PFSK-1 (cell line): ENCODE measurements around the gene TBC1D22A.

Experiments
- SIN3A ChIP-seq: IDR thresholded peaks from 2 replicates; pipeline ENCODE4 v1.6.1; 2012; ENCODE audit warnings: mild to moderate bottlenecking, low read length, moderate library complexity, borderline replicate concordance; ENCODE audit not compliant: insufficient read depth
- TF ChIP-seq, protein P1 (sequence below), 2 experiments: IDR thresholded peaks; 2 replicates each; pipeline versions ENCODE4 v1.6.1 to v1.8.0; 2011 to 2012; ENCODE audit warnings: low read depth in 2 of 2, low read length in 2 of 2, control low read depth in 1 of 2, inconsistent platforms in 1 of 2, mild to moderate bottlenecking in 1 of 2, moderate library complexity in 1 of 2; ENCODE audit not compliant: insufficient read depth in 1 of 2

DNA sequence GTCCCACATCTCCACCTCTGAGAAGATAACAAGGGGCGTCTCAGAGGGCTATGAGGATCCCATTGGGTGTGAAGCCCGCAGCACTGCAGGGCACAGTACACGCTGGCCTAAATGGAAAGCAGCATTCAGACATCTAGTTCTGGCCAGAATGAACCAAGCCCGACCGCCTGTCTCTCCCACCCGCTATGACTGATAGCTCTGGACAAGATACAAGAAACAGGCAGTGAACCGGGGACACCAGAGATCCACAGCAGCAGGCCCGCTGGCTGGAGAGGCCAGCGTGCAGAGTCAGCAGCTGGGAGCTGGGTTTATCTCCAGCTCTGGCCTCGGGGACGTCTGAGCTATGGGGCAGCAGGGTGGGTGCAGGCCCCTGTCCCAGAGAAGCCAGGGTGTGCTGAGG, 34.0 kb upstream of the TBC1D22A start:
- TF ChIP-seq, protein P1, sequence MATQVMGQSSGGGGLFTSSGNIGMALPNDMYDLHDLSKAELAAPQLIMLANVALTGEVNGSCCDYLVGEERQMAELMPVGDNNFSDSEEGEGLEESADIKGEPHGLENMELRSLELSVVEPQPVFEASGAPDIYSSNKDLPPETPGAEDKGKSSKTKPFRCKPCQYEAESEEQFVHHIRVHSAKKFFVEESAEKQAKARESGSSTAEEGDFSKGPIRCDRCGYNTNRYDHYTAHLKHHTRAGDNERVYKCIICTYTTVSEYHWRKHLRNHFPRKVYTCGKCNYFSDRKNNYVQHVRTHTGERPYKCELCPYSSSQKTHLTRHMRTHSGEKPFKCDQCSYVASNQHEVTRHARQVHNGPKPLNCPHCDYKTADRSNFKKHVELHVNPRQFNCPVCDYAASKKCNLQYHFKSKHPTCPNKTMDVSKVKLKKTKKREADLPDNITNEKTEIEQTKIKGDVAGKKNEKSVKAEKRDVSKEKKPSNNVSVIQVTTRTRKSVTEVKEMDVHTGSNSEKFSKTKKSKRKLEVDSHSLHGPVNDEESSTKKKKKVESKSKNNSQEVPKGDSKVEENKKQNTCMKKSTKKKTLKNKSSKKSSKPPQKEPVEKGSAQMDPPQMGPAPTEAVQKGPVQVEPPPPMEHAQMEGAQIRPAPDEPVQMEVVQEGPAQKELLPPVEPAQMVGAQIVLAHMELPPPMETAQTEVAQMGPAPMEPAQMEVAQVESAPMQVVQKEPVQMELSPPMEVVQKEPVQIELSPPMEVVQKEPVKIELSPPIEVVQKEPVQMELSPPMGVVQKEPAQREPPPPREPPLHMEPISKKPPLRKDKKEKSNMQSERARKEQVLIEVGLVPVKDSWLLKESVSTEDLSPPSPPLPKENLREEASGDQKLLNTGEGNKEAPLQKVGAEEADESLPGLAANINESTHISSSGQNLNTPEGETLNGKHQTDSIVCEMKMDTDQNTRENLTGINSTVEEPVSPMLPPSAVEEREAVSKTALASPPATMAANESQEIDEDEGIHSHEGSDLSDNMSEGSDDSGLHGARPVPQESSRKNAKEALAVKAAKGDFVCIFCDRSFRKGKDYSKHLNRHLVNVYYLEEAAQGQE (IDR thresholded peaks at IDR 0.05; ENCODE audit: insufficient read depth in 1 of 2, low read depth in 2 of 2, low read length in 2 of 2): no peak
- no peak for TF ChIP-seq SIN3A
